Right hindlimb (tissue), 1 donor: Measurements from ENCODE around the gene TUBB.
"Not testable (repeated sequence)": the region's sequence is repeated elsewhere in the genome, so short reads cannot be mapped to it uniquely, and the experiment has no call there.

Source experiments
- DNase-seq: peaks from one replicate; pipeline ENCODE4 v3.0.0-alpha.2; 2018

Gene TUBB

DNA sequence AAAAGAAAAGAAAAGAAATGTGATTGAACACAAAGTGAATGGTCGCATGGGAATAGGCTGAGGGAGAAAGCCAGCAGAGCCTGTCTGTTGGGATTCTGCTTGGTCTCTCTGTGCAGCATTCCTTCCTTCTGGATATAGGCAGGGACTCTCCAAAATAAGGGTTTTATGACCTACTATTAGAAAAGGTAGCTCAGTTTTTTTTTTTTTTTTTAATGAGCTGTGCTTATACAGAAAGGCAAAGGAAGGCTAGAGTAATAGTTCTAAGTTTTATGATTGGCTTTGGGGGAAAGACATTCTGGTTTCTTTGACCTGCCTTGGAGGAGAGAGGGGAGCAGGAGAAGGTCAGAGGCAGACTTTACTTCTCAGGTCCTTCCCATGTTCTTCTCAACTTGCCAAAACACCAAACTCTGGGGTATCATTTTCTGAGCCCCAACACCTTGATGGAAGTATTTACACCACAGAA, 43.0 kb downstream of the TUBB start:
- no peak for DNase-seq

- no peak for DNase-seq
Observed at GRCh38 chr6:30763618-30764489, 43.7 kb downstream of the TUBB start.

DNA sequence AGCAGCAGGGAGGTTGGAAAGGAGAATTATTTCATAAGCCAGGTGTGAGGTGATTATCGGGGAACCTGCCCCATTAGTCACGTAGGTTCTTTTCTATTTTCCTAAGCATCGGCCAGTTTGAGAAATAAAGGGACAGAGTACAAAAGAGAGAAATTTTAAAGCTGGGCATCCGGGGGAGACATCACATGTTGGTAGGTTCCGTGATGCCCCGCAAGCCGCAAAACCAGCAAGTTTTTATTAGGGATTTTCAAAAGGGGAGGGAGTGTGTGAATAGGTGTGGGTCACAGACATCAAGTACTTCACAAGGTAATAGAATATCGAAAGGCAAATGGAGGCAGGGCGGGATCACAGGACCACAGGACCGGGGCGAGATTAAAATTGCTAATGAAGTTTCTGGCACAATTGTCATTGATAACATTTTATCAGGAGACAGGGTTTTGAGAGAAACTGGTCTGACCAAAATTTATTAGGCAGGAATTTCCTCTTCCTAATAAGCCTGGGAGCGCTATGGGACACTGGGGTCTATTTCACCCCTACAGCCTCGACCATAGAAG, 44.4 kb downstream of the TUBB start:
- DNase-seq: not testable (repeated sequence)

- DNase-seq: not testable (repeated sequence)
Observed at GRCh38 chr6:30765495-30765894, 45.3 kb downstream of the TUBB start.

GRCh38 chr6:30766461-30767157, 46.5 kb downstream of the TUBB start:
- no peak for DNase-seq

DNA sequence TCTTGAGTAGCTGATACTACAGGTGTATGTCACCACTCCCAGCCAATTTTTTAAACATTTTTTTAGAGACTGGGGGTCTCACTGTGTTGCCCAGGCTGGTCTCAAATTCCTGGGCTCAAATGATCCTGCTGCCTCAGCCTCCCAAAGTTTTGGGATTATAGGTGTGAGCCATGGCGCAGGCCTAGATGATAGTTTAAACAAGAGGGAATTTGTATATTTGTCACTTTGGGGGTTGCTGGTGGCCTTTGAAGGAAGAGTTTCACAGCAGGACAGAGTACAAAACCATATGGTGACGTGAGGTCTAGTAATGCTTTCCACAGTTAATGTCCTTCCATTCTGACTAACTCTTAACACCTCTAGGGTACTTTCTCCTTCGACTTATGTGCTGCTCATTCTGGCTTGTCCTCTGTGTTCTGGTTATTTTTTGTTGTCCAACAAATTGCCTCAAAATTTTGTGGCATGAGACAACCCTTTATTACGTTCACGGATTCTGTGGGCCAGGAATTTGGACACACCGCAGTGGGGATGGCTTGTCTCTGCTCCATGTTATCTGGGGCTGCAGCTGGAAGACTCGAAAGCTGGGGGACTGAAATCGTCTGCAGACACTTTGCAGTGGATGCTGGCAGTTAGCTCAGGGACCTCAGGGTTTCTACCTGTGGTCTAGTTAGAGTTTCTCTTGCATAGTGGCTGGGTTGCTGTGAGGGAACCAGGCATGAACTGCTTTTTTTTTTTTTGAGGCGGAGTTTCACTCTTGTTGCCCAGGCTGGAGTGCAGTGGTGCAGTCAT, 47.2 kb downstream of the TUBB start:
- no peak for DNase-seq

- DNase-seq: no peak
Observed at GRCh38 chr6:30767944-30768301, 47.8 kb downstream of the TUBB start.

DNA sequence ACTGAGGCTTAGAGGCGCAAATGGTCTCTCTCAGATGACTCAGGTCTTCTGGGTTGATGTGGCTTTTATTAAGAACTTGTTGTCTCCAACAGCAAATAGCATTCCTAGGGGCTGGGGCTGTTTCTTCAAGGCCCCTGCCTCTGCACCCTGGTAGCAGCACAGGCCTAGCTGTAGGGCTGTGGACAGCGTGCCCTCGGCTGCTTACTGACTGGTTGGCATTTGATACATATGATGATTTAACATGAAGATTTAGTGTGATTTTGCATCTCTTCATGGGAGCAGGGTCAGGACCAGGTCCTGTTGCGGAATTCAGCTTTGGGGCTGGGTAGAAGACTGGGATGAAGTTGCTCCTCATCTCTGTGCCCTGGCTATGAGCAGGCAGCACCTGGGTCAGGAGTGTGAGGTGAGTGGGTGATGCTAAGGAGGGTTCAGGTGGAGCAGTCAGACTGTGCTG, 48.5 kb downstream of the TUBB start:
- no peak for DNase-seq

- no peak for DNase-seq
Observed at GRCh38 chr6:30769088-30769852, 49.1 kb downstream of the TUBB start.

GRCh38 chr6:30769853-30770524, 49.8 kb downstream of the TUBB start:
- no peak for DNase-seq

GRCh38 chr6:30770592-30770991, 50.4 kb downstream of the TUBB start:
- DNase-seq: no peak

GRCh38 chr6:30774701-30775100, 54.5 kb downstream of the TUBB start:
- no peak for DNase-seq
